ENCODE data around the gene MRPS18A.
A peak's percentile ranks its signal among the peaks of the same experiment; 100 is the strongest.
"Not testable (repeated sequence)": the region's sequence is repeated elsewhere in the genome, so short reads cannot be mapped to it uniquely, and the experiment has no call there.

MRPS18A gene

GRCh38 chr6:43634702-43635303, 52.8 kb downstream of the MRPS18A start:
- DNase-seq (ENCODE audit: low read depth) = no peak

GRCh38 chr6:43633002-43633401, 54.6 kb downstream of the MRPS18A start:
- not testable (repeated sequence) for DNase-seq (ENCODE audit: low read depth)

GRCh38 chr6:43630980-43631619, 56.5 kb downstream of the MRPS18A start:
- no peak for DNase-seq (ENCODE audit: low read depth)

DNA sequence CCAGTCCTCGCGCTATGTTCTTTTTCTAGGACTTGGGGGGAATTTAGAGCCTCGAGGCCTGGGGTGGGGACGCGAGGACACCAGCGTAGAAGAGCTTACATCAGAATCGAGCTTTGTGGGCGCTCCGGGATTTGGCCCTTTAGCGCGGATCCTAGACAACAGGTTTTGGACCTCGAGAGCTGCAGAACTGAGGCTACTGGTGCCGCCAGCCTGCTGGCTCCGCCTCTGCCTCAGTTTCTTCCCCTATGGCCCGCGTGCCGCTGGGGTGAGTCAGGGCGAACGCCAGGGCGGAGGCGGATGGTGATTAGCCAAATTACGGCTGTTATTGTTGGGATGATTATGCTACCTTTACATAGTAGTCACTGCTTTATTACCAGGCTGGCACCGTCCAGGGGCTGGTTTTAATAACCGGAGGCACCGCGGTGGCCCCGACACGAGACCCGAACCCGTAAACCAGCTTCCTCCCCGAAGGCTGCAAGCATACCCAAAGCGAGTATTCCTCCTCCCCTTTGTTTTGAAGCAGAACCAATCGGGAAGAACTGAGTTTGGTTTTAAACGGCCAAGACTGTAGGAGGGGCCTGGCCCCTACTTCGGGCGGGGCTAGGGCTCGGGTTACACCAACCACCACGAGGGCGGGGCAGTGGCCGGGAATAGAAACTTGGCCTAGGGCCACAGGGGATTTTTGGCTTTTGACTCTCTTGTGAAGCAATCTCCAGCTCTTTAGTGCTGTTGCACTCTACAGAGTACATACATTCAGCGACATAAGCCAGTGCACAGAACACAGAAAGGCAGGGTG, 57.9 kb downstream of the MRPS18A start:
- DNase-seq (ENCODE audit: low read depth) = peak; percentile 92

DNA sequence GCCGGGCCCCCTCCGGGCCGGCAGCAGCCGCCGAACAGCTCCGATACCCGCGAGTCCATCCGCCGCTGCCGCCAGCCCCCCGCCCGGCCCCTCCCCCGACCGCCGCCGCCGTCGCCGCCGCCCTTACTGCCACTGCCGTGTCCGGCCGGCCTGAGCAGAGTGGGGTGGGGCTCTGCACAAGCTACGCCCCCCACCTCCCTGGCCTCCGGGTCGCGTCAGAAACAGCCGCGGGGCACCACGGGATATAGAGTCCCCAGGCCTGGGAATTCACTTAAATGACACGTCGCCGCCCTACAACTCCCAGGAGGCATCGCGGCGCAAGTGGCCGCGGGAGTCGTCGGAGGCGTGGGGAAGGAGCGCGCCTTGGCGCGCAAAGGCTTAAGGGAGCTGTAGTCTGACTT, 58.5 kb downstream of the MRPS18A start, which contains the start of gene GTPBP2:
TSS of gene GTPBP2 (minus strand) at position 161 of the 401 bp plus-strand sequence. CDS start at position 59, 102 bp downstream.
- DNase-seq (ENCODE audit: low read depth) = peak; percentile 95

DNA sequence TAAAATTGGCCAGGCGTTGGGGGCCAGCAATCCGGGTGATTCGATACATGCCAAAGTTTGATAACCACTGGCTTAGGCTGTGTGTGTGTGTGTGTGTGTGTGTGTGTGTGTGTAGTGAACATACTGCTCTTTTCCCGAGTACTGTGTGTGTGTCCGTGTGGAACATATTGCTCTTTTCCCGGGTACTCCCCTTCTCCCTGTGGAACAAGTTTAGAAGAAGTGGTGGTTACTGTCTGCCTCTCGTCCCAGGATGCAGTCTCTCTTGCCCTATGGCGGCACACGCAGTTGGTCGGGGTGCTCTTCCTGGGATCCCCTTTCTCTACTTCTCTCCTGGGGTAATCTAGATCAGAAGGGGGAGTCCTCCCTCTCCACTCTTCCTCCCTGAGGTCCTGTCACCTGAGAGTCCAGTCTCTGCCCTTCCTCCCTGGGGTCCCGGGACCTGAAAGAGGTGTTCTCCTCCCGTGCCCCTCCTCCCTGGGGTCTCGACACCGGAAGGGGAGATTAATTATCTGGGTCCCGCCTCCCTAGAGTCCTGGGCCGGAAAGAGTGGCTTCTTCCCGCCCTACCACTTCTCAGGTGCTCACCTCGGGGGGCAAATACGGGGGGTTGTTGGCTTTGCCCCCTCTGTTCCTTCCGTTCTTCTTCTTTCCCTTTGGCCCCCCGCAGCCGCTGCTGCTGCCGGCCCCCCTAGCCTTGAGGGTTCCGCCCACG, 59.0 kb downstream of the MRPS18A start:
- no peak for DNase-seq (ENCODE audit: low read depth)

GRCh38 chr6:43627008-43627825, 60.4 kb downstream of the MRPS18A start:
- peak; percentile 96 for DNase-seq (ENCODE audit: low read depth)

DNA sequence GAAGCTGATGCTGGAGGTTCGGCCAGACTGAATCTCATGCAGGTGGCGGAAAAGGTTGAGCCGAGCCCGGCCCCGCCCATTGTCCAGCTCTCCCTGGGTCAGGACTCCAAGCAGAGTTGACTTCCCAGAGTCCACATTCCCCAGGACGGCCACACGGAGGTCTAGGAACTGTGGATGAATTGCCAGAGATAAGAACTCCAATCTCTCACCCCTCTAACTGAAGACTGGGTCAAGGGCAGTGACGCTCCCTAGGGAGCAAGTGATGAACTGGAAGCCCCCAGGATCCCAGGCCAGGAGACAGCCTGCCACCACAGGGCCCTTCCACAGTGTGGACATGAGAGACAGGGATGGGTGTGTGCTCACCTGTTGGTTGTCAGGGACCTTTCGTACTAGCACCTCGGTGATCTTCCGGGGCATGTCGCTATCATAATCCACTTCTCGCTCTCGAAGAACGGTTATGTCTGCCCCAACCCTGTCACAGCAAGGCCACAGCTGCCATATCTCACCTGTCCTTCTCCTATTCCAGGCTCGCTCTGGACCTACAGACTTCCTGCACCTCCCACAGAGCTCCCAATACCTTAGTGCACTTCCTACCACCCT, 62.1 kb downstream of the MRPS18A start:
- DNase-seq (ENCODE audit: low read depth) = no peak

DNA sequence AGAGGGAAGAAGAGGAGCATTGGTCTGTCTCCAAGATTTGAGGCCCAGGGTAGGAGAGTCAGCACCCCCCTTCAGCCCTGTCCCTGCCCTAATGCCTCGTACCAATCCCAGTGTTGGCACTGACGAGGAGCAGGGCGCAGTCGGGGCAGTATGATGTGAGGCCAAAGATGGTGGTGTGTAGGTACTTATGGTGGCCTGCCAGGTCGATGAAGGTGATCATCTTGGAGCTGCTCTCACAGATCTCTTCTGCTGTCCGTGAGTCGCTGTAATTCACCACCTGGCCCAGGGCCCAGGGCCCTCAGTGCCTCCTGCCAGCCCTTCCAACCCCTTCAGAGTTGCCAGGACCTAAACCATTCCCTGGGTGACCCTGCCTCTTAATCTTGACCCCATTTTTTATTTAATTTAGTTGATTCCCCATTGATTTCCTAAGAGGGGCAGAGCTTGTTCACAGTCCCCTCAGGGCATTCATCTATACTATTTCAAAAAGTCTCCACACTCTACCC, 62.8 kb downstream of the MRPS18A start:
- DNase-seq (ENCODE audit: low read depth) = no peak

- no peak for DNase-seq (ENCODE audit: low read depth)
These were observed 63.5 kb downstream of the MRPS18A start for GRCh38 chr6:43623880-43624785.

DNA sequence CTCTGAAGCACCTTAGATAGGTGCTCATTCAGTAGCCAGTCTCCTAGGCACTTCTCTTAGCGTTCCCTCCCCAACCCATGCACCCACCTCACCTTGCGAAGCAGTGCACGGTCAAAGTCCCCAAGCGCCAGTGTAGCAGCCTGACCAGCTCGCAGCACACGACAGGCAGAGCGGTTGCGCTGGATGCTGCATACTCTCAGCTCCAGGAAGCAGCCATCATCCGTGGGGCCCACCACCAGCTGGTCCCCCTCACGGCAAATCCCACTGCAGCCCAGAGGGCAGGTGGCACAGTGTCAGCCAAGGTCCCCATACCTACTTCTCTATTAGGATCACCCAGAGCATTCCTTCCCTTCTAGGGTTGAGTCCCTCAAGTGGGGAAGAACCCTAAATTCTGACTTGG, 65.0 kb downstream of the MRPS18A start:
- no peak for DNase-seq (ENCODE audit: low read depth)

- no peak for DNase-seq (ENCODE audit: low read depth)
These were observed 65.8 kb downstream of the MRPS18A start for GRCh38 chr6:43621836-43622180.
